ENCODE measurements around the gene ARHGEF9. TPM values are rescaled to one million over a fixed set of nuclear protein-coding genes. Genes with fewer than 3 reads are reported as not detected.

ARHGEF9 gene
- total RNA-seq, 2 experiments from 2014 or later = 19.1 to 19.5 TPM

- no peak for TF ChIP-seq CTCF (IDR thresholded peaks at IDR 0.05)
- DNase-seq (no peak), ATAC-seq (ENCODE audit: poor library complexity) (no peak)
- Mint-ChIP-seq H3K9me3 (no peaks in the 10 kb centered on the region), H3K36me3 (ENCODE audit: low read depth) (peaks cover 74% of the 10 kb centered on the region), H3K4me3 (no peak overlapping the region), H3K4me1 (ENCODE audit: low read depth) (no peaks in the 10 kb centered on the region), H3K27me3 (no peaks in the 10 kb centered on the region), H3K27ac (no peak overlapping the region)
- Histone ChIP-seq H3K9me3 (ENCODE audit: control insufficient read depth in 1 of 2, insufficient read depth in 1 of 2, low read length in 2 of 2) (no peaks in the 10 kb centered on the region), H3K4me3 (ENCODE audit: low read length) (no peak overlapping the region), H3K4me1 (ENCODE audit: insufficient read depth, low read length) (no peaks in the 10 kb centered on the region), H3K27me3 (ENCODE audit: control insufficient read depth in 1 of 2, insufficient read depth in 2 of 2, low read length in 2 of 2) (no peaks in the 10 kb centered on the region), H3K36me3 (ENCODE audit: insufficient read depth, low read length) (peaks cover 21% of the 10 kb centered on the region), H3K27ac (ENCODE audit: low read depth in 1 of 2, low read length in 2 of 2) (no peak overlapping the region)
- intact Hi-C loops (cut with DNase I, micrococcal nuclease) = no loop called here
- ChIA-PET POLR2A (no interaction called here), CTCF (no interaction called here)
Observed at GRCh38 chrX:63664083-63664482, 120.9 kb downstream of the ARHGEF9 start.

- CTCF ChIA-PET = no interaction called here
- no peak for ATAC-seq (ENCODE audit: poor library complexity)
- Mint-ChIP-seq H3K4me1 (ENCODE audit: low read depth) (no peaks in the 10 kb centered on the region), H3K4me3 (no peak overlapping the region), H3K27ac (no peak overlapping the region), H3K27me3 (no peaks in the 10 kb centered on the region), H3K9me3 (no peaks in the 10 kb centered on the region), H3K36me3 (ENCODE audit: low read depth) (peaks cover 78% of the 10 kb centered on the region)
- DNase-seq = no peak
- no peak overlapping the region for H3K4me3 ChIP-seq (ENCODE audit: low read length)
- intact Hi-C loops (cut with DNase I, micrococcal nuclease) = no loop called here
- peaks cover 20% of the 10 kb centered on the region for H3K36me3 ChIP-seq (ENCODE audit: insufficient read depth, low read length)
- POLR2A ChIA-PET = no interaction called here
- TF ChIP-seq CTCF (IDR thresholded peaks at IDR 0.05) = no peak
- H3K4me1 ChIP-seq (ENCODE audit: insufficient read depth, low read length) = no peaks in the 10 kb centered on the region
- H3K27ac ChIP-seq (ENCODE audit: low read depth in 1 of 2, low read length in 2 of 2) = no peak overlapping the region
- H3K9me3 ChIP-seq (ENCODE audit: control insufficient read depth in 1 of 2, insufficient read depth in 1 of 2, low read length in 2 of 2) = no peaks in the 10 kb centered on the region
- H3K27me3 ChIP-seq (ENCODE audit: control insufficient read depth in 1 of 2, insufficient read depth in 2 of 2, low read length in 2 of 2) = no peaks in the 10 kb centered on the region
Observed at GRCh38 chrX:63661676-63662075, 123.3 kb downstream of the ARHGEF9 start.

GRCh38 chrX:63658920-63659319, 126.1 kb downstream of the ARHGEF9 start:
- Mint-ChIP-seq H3K4me1 (ENCODE audit: low read depth) (no peaks in the 10 kb centered on the region), H3K9me3 (no peaks in the 10 kb centered on the region), H3K27ac (no peak overlapping the region), H3K27me3 (no peaks in the 10 kb centered on the region), H3K4me3 (no peak overlapping the region), H3K36me3 (ENCODE audit: low read depth) (peaks cover 78% of the 10 kb centered on the region)
- TF ChIP-seq CTCF (IDR thresholded peaks at IDR 0.05) = no peak
- ChIA-PET POLR2A (no interaction called here), CTCF (no interaction called here)
- peaks cover 9% of the 10 kb centered on the region for H3K36me3 ChIP-seq (ENCODE audit: insufficient read depth, low read length)
- no peak for DNase-seq
- H3K4me1 ChIP-seq (ENCODE audit: insufficient read depth, low read length) = no peaks in the 10 kb centered on the region
- no peaks in the 10 kb centered on the region for H3K27me3 ChIP-seq (ENCODE audit: control insufficient read depth in 1 of 2, insufficient read depth in 2 of 2, low read length in 2 of 2)
- intact Hi-C loops (cut with DNase I, micrococcal nuclease) = no loop called here
- ATAC-seq (ENCODE audit: poor library complexity) = no peak
- H3K27ac ChIP-seq (ENCODE audit: low read depth in 1 of 2, low read length in 2 of 2) = no peak overlapping the region
- H3K4me3 ChIP-seq (ENCODE audit: low read length) = no peak overlapping the region
- H3K9me3 ChIP-seq (ENCODE audit: control insufficient read depth in 1 of 2, insufficient read depth in 1 of 2, low read length in 2 of 2) = no peaks in the 10 kb centered on the region

Data from CD4-positive, alpha-beta T cell (primary cell).